ENCODE measurements around the gene NUDT4. TPM values are rescaled to one million over a fixed set of nuclear protein-coding genes. Genes with fewer than 3 reads are reported as not detected.

NUDT4 gene
- total and polyA plus RNA-seq, 8 donors, result 46.6 to 126 (median 117) TPM

DNA sequence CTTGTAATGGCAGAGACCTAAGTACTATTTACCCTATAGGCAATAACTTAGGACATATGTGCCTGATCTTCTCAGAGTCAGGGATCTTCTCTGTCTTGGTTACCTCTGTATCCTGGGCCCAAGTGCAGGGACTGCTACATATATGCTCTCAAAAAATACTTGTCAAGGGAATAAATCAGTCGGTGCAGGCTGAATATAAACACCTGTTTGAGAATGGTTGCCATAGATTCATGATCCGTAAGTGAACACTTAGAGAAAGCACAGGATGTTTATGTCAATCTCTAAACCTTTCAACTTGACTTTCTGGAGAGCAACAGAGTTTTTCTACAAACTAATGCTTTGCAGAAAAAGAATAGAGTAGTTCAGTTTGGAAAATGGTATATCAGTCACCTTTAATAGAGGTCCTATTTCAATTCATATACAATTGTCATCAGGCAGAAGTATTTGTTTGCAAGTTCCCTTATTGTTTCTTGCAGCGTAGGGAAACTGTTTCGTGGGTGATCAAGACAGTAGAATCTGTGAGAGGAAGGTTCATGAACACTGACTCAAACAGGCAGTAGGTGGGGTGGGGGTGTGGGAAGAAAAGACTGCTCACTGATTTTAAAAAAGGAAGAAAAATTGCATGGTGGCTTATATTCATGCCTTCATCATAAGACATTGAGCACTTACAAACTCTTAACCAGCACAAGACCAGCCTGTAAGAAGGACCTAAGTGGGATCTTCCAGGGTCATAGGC, 70.0 kb downstream of the NUDT4 start:
- no peak overlapping the region for H3K4me3 ChIP-seq
- no peak overlapping the region for H3K27ac ChIP-seq
- H3K4me1 ChIP-seq, result peaks cover 0 to 5% of the 10 kb centered on the region in 2 donors
- TF ChIP-seq, protein P1, sequence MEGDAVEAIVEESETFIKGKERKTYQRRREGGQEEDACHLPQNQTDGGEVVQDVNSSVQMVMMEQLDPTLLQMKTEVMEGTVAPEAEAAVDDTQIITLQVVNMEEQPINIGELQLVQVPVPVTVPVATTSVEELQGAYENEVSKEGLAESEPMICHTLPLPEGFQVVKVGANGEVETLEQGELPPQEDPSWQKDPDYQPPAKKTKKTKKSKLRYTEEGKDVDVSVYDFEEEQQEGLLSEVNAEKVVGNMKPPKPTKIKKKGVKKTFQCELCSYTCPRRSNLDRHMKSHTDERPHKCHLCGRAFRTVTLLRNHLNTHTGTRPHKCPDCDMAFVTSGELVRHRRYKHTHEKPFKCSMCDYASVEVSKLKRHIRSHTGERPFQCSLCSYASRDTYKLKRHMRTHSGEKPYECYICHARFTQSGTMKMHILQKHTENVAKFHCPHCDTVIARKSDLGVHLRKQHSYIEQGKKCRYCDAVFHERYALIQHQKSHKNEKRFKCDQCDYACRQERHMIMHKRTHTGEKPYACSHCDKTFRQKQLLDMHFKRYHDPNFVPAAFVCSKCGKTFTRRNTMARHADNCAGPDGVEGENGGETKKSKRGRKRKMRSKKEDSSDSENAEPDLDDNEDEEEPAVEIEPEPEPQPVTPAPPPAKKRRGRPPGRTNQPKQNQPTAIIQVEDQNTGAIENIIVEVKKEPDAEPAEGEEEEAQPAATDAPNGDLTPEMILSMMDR (IDR thresholded peaks at IDR 0.05), result no peak
- ATAC-seq, result no peak
- H3K36me3 ChIP-seq, result no peaks in the 10 kb centered on the region
- intact Hi-C loops (cut with DNase I), result no loop called here
- no peaks in the 10 kb centered on the region for H3K9me3 ChIP-seq
- H3K27me3 ChIP-seq, result no peaks in the 10 kb centered on the region
- DNase-seq, result no peak

DNA sequence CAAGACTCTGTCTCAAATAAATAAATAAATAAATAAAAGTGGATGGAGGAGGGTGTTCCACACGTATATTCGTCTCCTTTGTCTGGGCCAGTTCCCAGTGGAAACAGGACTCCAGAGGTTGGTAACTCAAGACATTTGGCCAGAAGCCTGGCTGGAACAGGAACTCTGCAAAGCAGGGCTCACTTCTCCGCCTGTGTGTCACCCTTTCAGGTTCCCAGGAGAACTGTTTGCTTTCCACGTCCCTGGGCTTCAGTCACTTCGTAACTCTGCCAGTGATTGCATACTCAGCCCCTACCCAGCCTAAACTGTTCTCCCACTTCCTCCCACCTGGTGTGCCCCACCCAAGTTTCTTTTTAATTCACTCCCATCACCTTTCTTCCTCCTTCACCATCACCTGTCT, 71.1 kb downstream of the NUDT4 start:
- no peaks in the 10 kb centered on the region for H3K9me3 ChIP-seq
- TF ChIP-seq, protein P1 (IDR thresholded peaks at IDR 0.05), result no peak
- ATAC-seq (peak; percentile 63), DNase-seq (no peak)
- H3K27me3 ChIP-seq, result no peaks in the 10 kb centered on the region
- intact Hi-C loops (cut with DNase I), result no loop called here
- no peak overlapping the region for H3K27ac ChIP-seq
- no peaks in the 10 kb centered on the region for H3K36me3 ChIP-seq
- no peaks in the 10 kb centered on the region for H3K4me1 ChIP-seq
- H3K4me3 ChIP-seq, result no peak overlapping the region

- DNase-seq (no peak), ATAC-seq (no peak)
- Histone ChIP-seq H3K4me1 (no peaks in the 10 kb centered on the region), H3K27me3 (no peaks in the 10 kb centered on the region), H3K27ac (no peak overlapping the region), H3K4me3 (no peak overlapping the region), H3K9me3 (no peaks in the 10 kb centered on the region), H3K36me3 (no peaks in the 10 kb centered on the region)
- TF ChIP-seq, protein P1 (IDR thresholded peaks at IDR 0.05), result no peak
- intact Hi-C loops (cut with DNase I), result no loop called here
Measured at GRCh38 chr12:93449277-93449676, 71.6 kb downstream of the NUDT4 start.

DNA sequence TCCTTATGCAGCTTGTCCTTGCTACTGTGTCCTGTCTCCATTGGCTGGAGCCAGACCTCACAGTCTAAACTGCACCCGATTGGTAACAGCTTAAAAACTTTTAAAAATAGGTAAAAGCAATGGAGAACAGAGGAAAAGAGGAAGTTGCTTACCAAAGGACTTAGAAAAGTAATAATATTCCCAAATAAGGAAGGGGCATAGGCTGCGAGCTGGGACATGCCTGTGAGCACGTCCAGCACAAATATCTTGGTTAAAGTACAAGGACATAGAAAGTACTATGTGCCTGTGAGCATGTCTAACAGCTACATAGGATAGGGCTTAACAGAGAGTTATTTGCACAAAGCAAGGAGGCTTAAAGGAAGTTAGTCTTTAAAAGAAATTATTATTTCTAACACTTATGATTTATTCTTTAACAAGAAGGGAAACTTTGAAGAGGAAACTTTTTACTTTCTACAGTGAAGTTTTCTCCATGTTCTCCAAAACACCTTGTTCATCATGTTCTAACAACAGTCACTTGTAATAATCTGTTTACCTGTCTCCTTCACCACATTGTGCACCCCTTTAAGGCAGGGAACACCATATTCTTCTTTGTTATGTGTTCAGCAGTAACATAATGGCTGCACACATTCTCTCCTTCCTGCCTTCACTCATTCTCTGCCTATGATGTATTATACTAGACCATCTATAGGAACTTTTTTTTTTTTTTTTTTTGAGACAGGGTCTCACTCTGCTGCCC, 73.9 kb downstream of the NUDT4 start:
- H3K27ac ChIP-seq, result no peak overlapping the region
- intact Hi-C loops (cut with DNase I), result no loop called here
- no peaks in the 10 kb centered on the region for H3K27me3 ChIP-seq
- no peaks in the 10 kb centered on the region for H3K36me3 ChIP-seq
- no peaks in the 10 kb centered on the region for H3K4me1 ChIP-seq
- no peak for ATAC-seq
- TF ChIP-seq, protein P1 (IDR thresholded peaks at IDR 0.05), result no peak
- no peak for DNase-seq
- H3K9me3 ChIP-seq, result no peaks in the 10 kb centered on the region
- no peak overlapping the region for H3K4me3 ChIP-seq

- H3K4me1 ChIP-seq, result no peaks in the 10 kb centered on the region
- no peaks in the 10 kb centered on the region for H3K9me3 ChIP-seq
- H3K36me3 ChIP-seq, result no peaks in the 10 kb centered on the region
- intact Hi-C loops (cut with DNase I), result no loop called here
- H3K27ac ChIP-seq, result no peak overlapping the region
- TF ChIP-seq, protein P1 (IDR thresholded peaks at IDR 0.05), result no peak
- H3K4me3 ChIP-seq, result no peak overlapping the region
- no peak for DNase-seq
- no peaks in the 10 kb centered on the region for H3K27me3 ChIP-seq
- ATAC-seq, result no peak
Measured at GRCh38 chr12:93453633-93454032, 75.9 kb downstream of the NUDT4 start.
